Fibroblast of lung (primary cell): Measurements from ENCODE around the gene ATG2A. TPM values are rescaled to one million over a fixed set of nuclear protein-coding genes. Genes with fewer than 3 reads are reported as not detected.

Experiments
- DNase-seq, 2 donors: peaks; one replicate each; pipeline versions ENCODE4 v3.0.0 to v3.0.0-alpha.2; 2010; ENCODE audit warnings: low read depth in 2 of 2
- H2AFZ ChIP-seq: 2 replicates; pipeline ENCODE4 v1.5.1; 2012; ENCODE audit warnings: low read length, control low read depth, inconsistent platforms
- H3K27ac ChIP-seq: 2 replicates; pipeline ENCODE4 v1.5.1; 2011; ENCODE audit warnings: low read length, control low read depth; ENCODE audit not compliant: insufficient read depth
- H3K27me3 ChIP-seq: 2 replicates; pipeline ENCODE4 v1.5.1; 2011; ENCODE audit warnings: mild to moderate bottlenecking, low read length; ENCODE audit not compliant: control insufficient read depth, insufficient read depth
- H3K36me3 ChIP-seq: 2 replicates; pipeline ENCODE4 v1.5.1; 2011; ENCODE audit warnings: low read length; ENCODE audit not compliant: control insufficient read depth, insufficient read depth
- H3K4me1 ChIP-seq: 2 replicates; pipeline ENCODE4 v1.5.1; 2011; ENCODE audit warnings: low read length; ENCODE audit not compliant: control insufficient read depth, insufficient read depth; ENCODE audit errors: extremely low read depth
- H3K4me2 ChIP-seq: 2 replicates; pipeline ENCODE4 v1.5.1; 2011; ENCODE audit warnings: low read length, control low read depth; ENCODE audit not compliant: insufficient read depth; ENCODE audit errors: extremely low read depth
- H3K4me3 ChIP-seq, 4 experiments: fragments of 200-600 bp in 1 of 4; sonication (generic) in 1 of 4; replicated peaks in 1 of 4; 2 replicates each; pipeline ENCODE4 v1.5.1; 2011 to 2016; ENCODE audit warnings: low read length in 4 of 4, low read depth in 3 of 4, mild to moderate bottlenecking in 3 of 4, control low read depth in 2 of 4, inconsistent platforms in 1 of 4, mixed read lengths in 1 of 4; ENCODE audit not compliant: insufficient read depth in 1 of 4; ENCODE audit errors: control extremely low read depth in 1 of 4
- H3K79me2 ChIP-seq: 2 replicates; pipeline ENCODE4 v1.5.1; 2012; ENCODE audit warnings: mild to moderate bottlenecking, low read length, inconsistent platforms; ENCODE audit not compliant: control insufficient read depth, insufficient read depth
- H3K9ac ChIP-seq: 2 replicates; pipeline ENCODE4 v1.5.1; 2011; ENCODE audit warnings: mild to moderate bottlenecking, low read length, control low read depth; ENCODE audit not compliant: insufficient read depth
- H3K9me3 ChIP-seq: 2 replicates; pipeline ENCODE4 v1.5.1; 2012; ENCODE audit warnings: low read depth, low read length; ENCODE audit not compliant: control insufficient read depth, insufficient read depth
- H4K20me1 ChIP-seq: 2 replicates; pipeline ENCODE4 v1.5.1; 2011; ENCODE audit warnings: low read length; ENCODE audit not compliant: control insufficient read depth, insufficient read depth; ENCODE audit errors: extremely low read depth
- CTCF ChIP-seq, 2 donors: IDR thresholded peaks in 1 of 2; conservative IDR thresholded peaks in 1 of 2; 1 replicate in 1 of 2; 2 replicates in 1 of 2; pipeline ENCODE4 v1.5.1; 2011 to 2012; ENCODE audit warnings: low read length in 2 of 2, control low read depth in 1 of 2, inconsistent platforms in 1 of 2, low read depth in 1 of 2, mild to moderate bottlenecking in 1 of 2
- EZH2 ChIP-seq: IDR thresholded peaks from 2 replicates; pipeline ENCODE4 v1.5.1; 2012; ENCODE audit warnings: low read length, control low read depth, mild to moderate bottlenecking; ENCODE audit errors: missing control alignments
- polyA plus RNA-seq, 2 donors: library from polyadenylated mRNA; depleted of rRNA in 1 of 2; stranded (reverse) in 1 of 2; unstranded in 1 of 2; fragments of >200 nt; gene quantifications; 2 replicates each; pipeline ENCODE4 v1.2.1, GENCODE V29; 2011 to 2012; ENCODE audit warnings: missing spikeins in 1 of 2
- total RNA-seq: library from RNA; depleted of rRNA; stranded (reverse); fragments of >200 nt; gene quantifications from 2 replicates; pipeline ENCODE4 v1.2.1, GENCODE V29; 2014

The ATG2A gene
- total and polyA plus RNA-seq, 2 donors (not counting 1 experiment from before 2014, with no cell fraction given) = 3.1 to 9.9 TPM

GRCh38 chr11:64883575-64883974 is 33.4 kb downstream of the ATG2A start:
- Histone ChIP-seq H3K9me3 (no peaks in the 10 kb centered on the region), H3K79me2 (no peaks in the 10 kb centered on the region), H2AFZ (no peak overlapping the region), H3K4me1 (peaks cover 7% of the 10 kb centered on the region), H3K36me3 (no peaks in the 10 kb centered on the region), H3K27ac (no peak overlapping the region), H3K4me2 (no peak overlapping the region), H3K27me3 (no peaks in the 10 kb centered on the region), H4K20me1 (no peaks in the 10 kb centered on the region), H3K4me3 (no peak overlapping the region), H3K9ac (no peak overlapping the region)
- no peak for DNase-seq
- no peak for TF ChIP-seq EZH2
- TF ChIP-seq CTCF (conservative IDR thresholded peaks at IDR 0.05 in 1 of 2, IDR thresholded peaks at IDR 0.05 in 1 of 2; ENCODE audit: low read depth in 1 of 2, low read length in 2 of 2) = no peak

DNA sequence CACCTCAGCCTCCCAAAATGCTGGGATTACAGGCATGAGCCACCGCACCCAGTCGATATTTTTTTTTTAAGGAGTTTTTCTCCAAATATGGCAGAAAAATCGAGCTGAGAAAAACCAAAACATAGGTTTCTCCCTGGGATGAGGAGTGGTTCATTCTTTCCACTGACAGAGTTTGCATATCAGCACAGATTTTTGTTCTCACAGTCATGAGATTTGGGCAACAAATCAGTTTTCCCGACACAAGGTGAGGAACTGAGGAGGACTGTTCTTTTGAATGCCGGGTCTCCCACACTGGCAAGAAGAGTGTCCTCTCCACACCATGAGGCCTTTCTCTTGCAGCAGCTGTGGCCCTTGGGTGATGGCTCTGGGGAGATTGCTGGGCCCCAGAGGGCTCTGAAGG is 34.8 kb downstream of the ATG2A start:
- no peak overlapping the region for H2AFZ ChIP-seq

DNA sequence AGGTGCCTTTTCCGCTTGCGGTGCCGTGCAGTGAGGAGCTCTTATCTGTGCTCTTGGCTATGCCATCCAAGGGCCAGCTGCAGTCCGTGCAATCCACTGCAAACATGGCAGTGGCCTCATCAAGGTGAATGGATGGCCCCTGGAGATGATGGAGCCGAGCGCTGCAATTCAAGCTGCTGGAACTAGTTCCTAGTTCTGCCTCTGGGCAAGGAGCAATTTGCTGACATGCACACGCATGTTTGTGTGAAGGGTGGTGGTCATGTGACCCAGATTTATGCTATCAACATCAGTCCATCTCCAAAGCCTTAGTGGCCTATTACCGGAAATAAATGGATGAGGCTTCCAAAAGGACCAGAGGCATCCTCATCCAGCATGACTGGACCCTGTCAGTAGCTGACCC is 35.5 kb downstream of the ATG2A start:
- no peak for DNase-seq
- Histone ChIP-seq H3K27ac (no peak overlapping the region), H3K4me2 (no peak overlapping the region), H3K4me3 (no peak overlapping the region), H3K79me2 (peaks cover 19% of the 10 kb centered on the region), H3K27me3 (no peaks in the 10 kb centered on the region), H3K36me3 (no peaks in the 10 kb centered on the region), H2AFZ (no peak overlapping the region), H3K9me3 (no peaks in the 10 kb centered on the region), H4K20me1 (no peaks in the 10 kb centered on the region), H3K9ac (no peak overlapping the region), H3K4me1 (peaks cover 4% of the 10 kb centered on the region)
- no peak for TF ChIP-seq CTCF (conservative IDR thresholded peaks at IDR 0.05 in 1 of 2, IDR thresholded peaks at IDR 0.05 in 1 of 2; ENCODE audit: low read depth in 1 of 2, low read length in 2 of 2)
- no peak for TF ChIP-seq EZH2

More for the DNA sequence above, 34.8 kb downstream of the ATG2A start:
- TF ChIP-seq CTCF (conservative IDR thresholded peaks at IDR 0.05 in 1 of 2, IDR thresholded peaks at IDR 0.05 in 1 of 2; ENCODE audit: low read depth in 1 of 2, low read length in 2 of 2) (no peak), EZH2 (no peak)
- no peaks in the 10 kb centered on the region for H3K27me3 ChIP-seq
- H3K9ac ChIP-seq = no peak overlapping the region
- DNase-seq = no peak
- no peak overlapping the region for H3K4me3 ChIP-seq
- no peaks in the 10 kb centered on the region for H3K36me3 ChIP-seq
- H3K9me3 ChIP-seq = no peaks in the 10 kb centered on the region
- peaks cover 11% of the 10 kb centered on the region for H3K79me2 ChIP-seq
- H3K27ac ChIP-seq = no peak overlapping the region
- no peak overlapping the region for H3K4me2 ChIP-seq
- no peaks in the 10 kb centered on the region for H4K20me1 ChIP-seq
- H3K4me1 ChIP-seq = peaks cover 4% of the 10 kb centered on the region
